SK-N-SH treated with all-trans-retinoic acid at 6 μM for 48 hours (cell line): ENCODE results near the gene GABBR1.

ENCODE experiments used
- ATAC-seq: fragments of 200-7000 bp; cut with Tn5 transposase; 3 replicates; pipeline ENCODE4 v1.9.1; 2020; ENCODE audit warnings: mild to moderate bottlenecking, moderate library complexity
- ARNTL ChIP-seq: fragments of 450-650 bp; formaldehyde crosslinking; IDR thresholded peaks from 2 replicates; pipeline ENCODE4 v1.5.0; 2020; ENCODE audit warnings: low read depth, mild to moderate bottlenecking, moderate library complexity, borderline replicate concordance
- BACH2 ChIP-seq: fragments of 250-450 bp; sonication (Bioruptor Pico); IDR thresholded peaks from 2 replicates; pipeline ENCODE4 v1.9.0; 2021; ENCODE audit warnings: mild to moderate bottlenecking, borderline replicate concordance
- CREB5 ChIP-seq: fragments of 250-450 bp; sonication (Bioruptor Pico); IDR thresholded peaks from 2 replicates; pipeline ENCODE4 v1.5.1; 2020; ENCODE audit warnings: low read depth, mild to moderate bottlenecking, moderate library complexity
- CSDC2 ChIP-seq: fragments of 250-450 bp; sonication (Bioruptor Pico); IDR thresholded peaks from 2 replicates; pipeline ENCODE4 v1.5.0; 2020; ENCODE audit warnings: mild to moderate bottlenecking, moderate library complexity
- CSRNP3 ChIP-seq: fragments of 250-450 bp; sonication (Bioruptor Pico); IDR thresholded peaks from 2 replicates; pipeline ENCODE4 v1.5.1; 2021; ENCODE audit warnings: mild to moderate bottlenecking, moderate library complexity
- ESRRG ChIP-seq: fragments of 250-450 bp; sonication (Bioruptor Pico); IDR thresholded peaks from 2 replicates; pipeline ENCODE4 v1.6.1; 2021; ENCODE audit warnings: mild to moderate bottlenecking
- GLIS3 ChIP-seq: fragments of 250-450 bp; sonication (Bioruptor Pico); IDR thresholded peaks from 2 replicates; pipeline ENCODE4 v1.5.0; 2020; ENCODE audit warnings: mild to moderate bottlenecking, moderate library complexity
- ISL1 ChIP-seq: fragments of 250-450 bp; sonication (Bioruptor Pico); IDR thresholded peaks from 2 replicates; pipeline ENCODE4 v2.1.2; 2022; ENCODE audit warnings: mild to moderate bottlenecking, moderate library complexity
- OSR1 ChIP-seq: fragments of 250-450 bp; sonication (Bioruptor Pico); IDR thresholded peaks from 2 replicates; pipeline ENCODE4 v1.8.0; 2022; ENCODE audit warnings: moderate library complexity, mild to moderate bottlenecking, inconsistent platforms
- PATZ1 ChIP-seq: fragments of 250-450 bp; sonication (Bioruptor Pico); IDR thresholded peaks from 2 replicates; pipeline ENCODE4 v1.8.0; 2020; ENCODE audit warnings: mild to moderate bottlenecking, moderate library complexity, borderline replicate concordance
- POU6F1 ChIP-seq: fragments of 250-450 bp; sonication (Bioruptor Pico); IDR thresholded peaks from 2 replicates; pipeline ENCODE4 v1.8.0; 2021; ENCODE audit warnings: low read depth, mild to moderate bottlenecking, moderate library complexity, borderline replicate concordance
- RARB ChIP-seq: fragments of 250-450 bp; sonication (Bioruptor Pico); IDR thresholded peaks from 2 replicates; pipeline ENCODE4 v1.8.0; 2021; ENCODE audit warnings: mild to moderate bottlenecking, moderate library complexity
- SNAI2 ChIP-seq: fragments of 250-450 bp; sonication (Bioruptor Pico); IDR thresholded peaks from 2 replicates; pipeline ENCODE4 v1.5.0; 2020; ENCODE audit warnings: mild to moderate bottlenecking, moderate library complexity
- TCF4 ChIP-seq: fragments of 250-450 bp; sonication (Bioruptor Pico); IDR thresholded peaks from 2 replicates; pipeline ENCODE4 v1.8.0; 2021; ENCODE audit warnings: mild to moderate bottlenecking, moderate library complexity, borderline replicate concordance
- TOX ChIP-seq: fragments of 250-450 bp; sonication (Bioruptor Pico); IDR thresholded peaks from 2 replicates; pipeline ENCODE4 v1.8.0; 2021; ENCODE audit warnings: mild to moderate bottlenecking, moderate library complexity, borderline replicate concordance
- ZC3H10 ChIP-seq: fragments of 250-450 bp; sonication (Bioruptor Pico); IDR thresholded peaks from 2 replicates; pipeline ENCODE4 v1.5.1; 2021; ENCODE audit warnings: mild to moderate bottlenecking, moderate library complexity
- ZFP3 ChIP-seq: fragments of 250-450 bp; sonication (Bioruptor Pico); IDR thresholded peaks from 2 replicates; pipeline ENCODE4 v1.5.0; 2020; ENCODE audit warnings: mild to moderate bottlenecking, moderate library complexity
- ZFP30 ChIP-seq: fragments of 450-650 bp; formaldehyde crosslinking; IDR thresholded peaks from 2 replicates; pipeline ENCODE4 v1.5.0; 2022; ENCODE audit warnings: mild to moderate bottlenecking, moderate library complexity
- ZNF565 ChIP-seq: fragments of 450-650 bp; formaldehyde crosslinking; conservative IDR thresholded peaks from 2 replicates; pipeline ENCODE4 v1.5.0; 2020; ENCODE audit warnings: low read depth, mild to moderate bottlenecking, moderate library complexity
- ZNF70 ChIP-seq: fragments of 450-650 bp; formaldehyde crosslinking; IDR thresholded peaks from 2 replicates; pipeline ENCODE4 v1.5.0; 2020; ENCODE audit warnings: mild to moderate bottlenecking, moderate library complexity
- ZNF8 ChIP-seq: fragments of 450-650 bp; formaldehyde crosslinking; IDR thresholded peaks from 2 replicates; pipeline ENCODE4 v1.5.0; 2020; ENCODE audit warnings: mild to moderate bottlenecking, moderate library complexity

Gene GABBR1

GRCh38 chr6:29525311-29525639 lies 107.7 kb downstream of the GABBR1 start (continued):
- TF ChIP-seq CSDC2 (CRISPR knock-in tag) (no peak), ZNF8 (no peak), POU6F1 (CRISPR knock-in tag) (no peak), GLIS3 (CRISPR knock-in tag) (no peak), RARB (CRISPR knock-in tag) (no peak), SNAI2 (CRISPR knock-in tag) (no peak), CREB5 (CRISPR knock-in tag) (no peak)

GRCh38 chr6:29524444-29525310 lies 108.3 kb downstream of the GABBR1 start:
- TF ChIP-seq POU6F1 (CRISPR knock-in tag) (no peak), OSR1 (no peak), ZFP30 (no peak), CSRNP3 (CRISPR knock-in tag) (no peak), TCF4 (CRISPR knock-in tag) (no peak), ARNTL (CRISPR knock-in tag) (no peak), ESRRG (CRISPR knock-in tag) (no peak), ZNF70 (no peak), ZFP3 (CRISPR knock-in tag) (no peak), ISL1 (CRISPR knock-in tag) (no peak), RARB (CRISPR knock-in tag) (no peak), ZC3H10 (CRISPR knock-in tag) (no peak), BACH2 (CRISPR knock-in tag) (no peak), ZNF8 (no peak), TOX (CRISPR knock-in tag) (no peak), PATZ1 (CRISPR knock-in tag) (no peak), CREB5 (CRISPR knock-in tag) (no peak)
- TF ChIP-seq, all 23 proteins: peak for 0

GRCh38 chr6:29524044-29524443 lies 108.9 kb downstream of the GABBR1 start:
- TF ChIP-seq ZFP3 (CRISPR knock-in tag), result no peak
- TF ChIP-seq TOX (CRISPR knock-in tag), result no peak
- no peak for TF ChIP-seq OSR1
- no peak for TF ChIP-seq POU6F1 (CRISPR knock-in tag)
- no peak for TF ChIP-seq ZNF8
- TF ChIP-seq ZNF565 (CRISPR knock-in tag), result no peak
- TF ChIP-seq BACH2 (CRISPR knock-in tag), result no peak
- TF ChIP-seq CREB5 (CRISPR knock-in tag), result no peak
- no peak for TF ChIP-seq ZFP30
- no peak for TF ChIP-seq ISL1 (CRISPR knock-in tag)
- no peak for TF ChIP-seq ZC3H10 (CRISPR knock-in tag)
- no peak for TF ChIP-seq ESRRG (CRISPR knock-in tag)
- no peak for ATAC-seq

More at GRCh38 chr6:29524444-29525310, 108.3 kb downstream of the GABBR1 start:
- no peak for ATAC-seq
